Loucy (cell line): ENCODE measurements around the gene CROCC.

Source experiments
- EZH2phosphoT487 ChIP-seq: fragments of 200-600 bp; IDR thresholded peaks from 2 replicates; pipeline ENCODE4 v1.6.1; 2018; ENCODE audit warnings: antibody characterized with exemption, mild to moderate bottlenecking, moderate library complexity, borderline replicate concordance
- TF ChIP-seq, protein P1 (sequence below): fragments of 200-600 bp; sonication (generic); conservative IDR thresholded peaks from 2 replicates; pipeline ENCODE4 v1.5.1; 2014; ENCODE audit warnings: mild to moderate bottlenecking, antibody characterized with exemption, low read length

DNA sequence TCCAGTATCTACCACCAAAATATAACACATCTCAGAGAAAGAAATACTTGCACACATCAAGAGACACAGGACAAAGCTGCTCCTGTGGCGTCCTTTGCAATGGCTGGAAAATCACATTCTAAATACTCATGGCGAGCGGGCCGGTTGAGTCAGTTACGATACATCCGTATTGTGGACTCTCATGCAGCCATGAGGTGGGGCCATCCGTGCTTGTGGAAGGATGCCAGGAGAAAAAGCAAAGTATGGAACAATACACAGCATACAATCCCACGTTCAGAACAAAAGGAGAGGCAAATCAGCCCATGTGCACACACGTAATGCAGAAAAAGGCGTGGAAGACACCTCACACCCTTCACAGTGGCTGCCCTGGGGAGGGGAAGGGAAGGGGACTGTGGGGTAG lies 76.9 kb downstream of the CROCC start:
- TF ChIP-seq, protein P1, sequence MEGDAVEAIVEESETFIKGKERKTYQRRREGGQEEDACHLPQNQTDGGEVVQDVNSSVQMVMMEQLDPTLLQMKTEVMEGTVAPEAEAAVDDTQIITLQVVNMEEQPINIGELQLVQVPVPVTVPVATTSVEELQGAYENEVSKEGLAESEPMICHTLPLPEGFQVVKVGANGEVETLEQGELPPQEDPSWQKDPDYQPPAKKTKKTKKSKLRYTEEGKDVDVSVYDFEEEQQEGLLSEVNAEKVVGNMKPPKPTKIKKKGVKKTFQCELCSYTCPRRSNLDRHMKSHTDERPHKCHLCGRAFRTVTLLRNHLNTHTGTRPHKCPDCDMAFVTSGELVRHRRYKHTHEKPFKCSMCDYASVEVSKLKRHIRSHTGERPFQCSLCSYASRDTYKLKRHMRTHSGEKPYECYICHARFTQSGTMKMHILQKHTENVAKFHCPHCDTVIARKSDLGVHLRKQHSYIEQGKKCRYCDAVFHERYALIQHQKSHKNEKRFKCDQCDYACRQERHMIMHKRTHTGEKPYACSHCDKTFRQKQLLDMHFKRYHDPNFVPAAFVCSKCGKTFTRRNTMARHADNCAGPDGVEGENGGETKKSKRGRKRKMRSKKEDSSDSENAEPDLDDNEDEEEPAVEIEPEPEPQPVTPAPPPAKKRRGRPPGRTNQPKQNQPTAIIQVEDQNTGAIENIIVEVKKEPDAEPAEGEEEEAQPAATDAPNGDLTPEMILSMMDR, result no peak
- TF ChIP-seq EZH2phosphoT487, result no peak
